OCI-LY7 (cell line): ENCODE measurements around the gene S1PR5.

ENCODE experiments used
- CTCF ChIP-seq: fragments of 200-600 bp; sonication (generic); conservative IDR thresholded peaks from 2 replicates; pipeline ENCODE4 v1.5.1; 2014; ENCODE audit warnings: mild to moderate bottlenecking, antibody characterized with exemption, low read length, moderate library complexity, mixed read lengths
- EZH2phosphoT487 ChIP-seq: fragments of 200-600 bp; sonication (generic); IDR thresholded peaks from 2 replicates; pipeline ENCODE4 v1.6.1; 2018; ENCODE audit warnings: low read depth, borderline replicate concordance, mild to moderate bottlenecking, mixed run types, antibody characterized with exemption, low read length, moderate library complexity, mixed read lengths

- TF ChIP-seq CTCF, result no peak
- no peak for TF ChIP-seq EZH2phosphoT487
Observed at GRCh38 chr19:10544753-10545251, 27.6 kb upstream of the S1PR5 start.
